ENCODE measurements around the gene CPLX1. TPM values are rescaled to one million over a fixed set of nuclear protein-coding genes. Genes with fewer than 3 reads are reported as not detected.

Gene CPLX1
- total RNA-seq, 1 experiment from 2014 or later: 3.9 TPM

DNA sequence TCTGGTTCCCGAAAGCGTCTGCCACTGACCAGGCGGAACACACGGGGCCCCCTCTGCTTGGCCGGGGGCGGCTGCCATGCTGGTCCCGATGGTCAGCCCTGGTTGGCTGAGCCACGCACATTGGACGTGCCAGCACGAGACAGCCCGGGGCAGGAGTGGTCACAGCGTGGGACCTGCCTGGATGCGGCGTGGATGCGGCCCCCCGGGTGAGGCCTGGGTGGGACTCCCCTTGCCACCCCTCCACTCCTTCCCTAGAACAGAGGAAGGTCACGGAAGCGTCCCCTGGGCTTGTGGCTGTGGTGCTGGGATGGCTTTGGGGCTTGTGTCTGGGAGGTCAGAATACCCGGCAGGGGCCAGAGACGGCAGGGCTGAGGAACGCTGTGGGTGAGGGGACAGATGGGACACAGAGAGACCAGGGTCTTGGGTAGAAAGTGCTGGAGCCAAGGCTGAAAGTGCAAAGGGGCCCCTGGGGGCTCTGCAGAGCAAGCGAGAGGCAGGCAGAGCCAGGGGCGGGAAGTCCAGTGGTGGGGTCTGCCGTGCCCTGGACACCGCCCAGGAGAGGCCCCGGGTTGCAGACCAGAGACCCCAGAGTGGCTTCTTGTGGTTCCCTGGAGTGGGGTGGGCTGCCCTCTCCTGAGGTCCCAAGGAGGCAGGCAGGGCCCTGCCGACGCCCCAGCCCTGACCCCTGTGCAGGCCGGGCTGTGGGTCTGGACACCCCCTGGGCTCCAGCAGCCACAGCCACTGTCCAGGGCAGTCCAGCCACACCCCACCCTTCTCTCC, 8.6 kb upstream of the CPLX1 start:
- Histone ChIP-seq H4K20me1 (ENCODE audit: insufficient read depth) (no peaks in the 10 kb centered on the region), H3K9me3 (ENCODE audit: insufficient read depth, low read depth) (peaks cover 10% of the 10 kb centered on the region), H3K4me1 (replicated peaks; ENCODE audit: insufficient read depth) (no peaks in the 10 kb centered on the region), H3F3A (ENCODE audit: insufficient read depth, low read depth) (peaks cover 5% of the 10 kb centered on the region; the same call in 1 of the 2 replicates), H3K4me2 (no peak overlapping the region), H3K9me2 (ENCODE audit: insufficient read depth) (no peaks in the 10 kb centered on the region), H3K36me3 (ENCODE audit: low read depth) (no peaks in the 10 kb centered on the region), H3K79me2 (ENCODE audit: low read depth) (no peaks in the 10 kb centered on the region), H2AFZ (no peak overlapping the region), H3K27ac (no peak overlapping the region), H3K27me3 (ENCODE audit: insufficient read depth, low read depth) (peaks cover 10% of the 10 kb centered on the region; the same call in 1 of the 2 replicates), H3K4me3 (no peak overlapping the region)
- no peak for TF ChIP-seq CTCF (conservative IDR thresholded peaks at IDR 0.05)
- no peak for TF ChIP-seq EZH2 (IDR thresholded peaks at IDR 0.05; ENCODE audit: low read depth)
- POLR2A ChIA-PET (ENCODE audit: unreplicated experiment): interaction anchor here (0.6 kb wide), 1 partner anchor 66 kb away, joined by 3 read pairs; no protein-coding TSS in a partner anchor
- intact Hi-C loops (cut with micrococcal nuclease; ENCODE audit: unreplicated experiment): loop anchor here (10.0 kb wide), 1 partner anchor 50 kb away; no protein-coding TSS in a partner anchor
- CTCF ChIA-PET: no interaction called here
- no TSS peak for BruUV-seq (replicated peaks)
- DNase-seq: no peak

DNA sequence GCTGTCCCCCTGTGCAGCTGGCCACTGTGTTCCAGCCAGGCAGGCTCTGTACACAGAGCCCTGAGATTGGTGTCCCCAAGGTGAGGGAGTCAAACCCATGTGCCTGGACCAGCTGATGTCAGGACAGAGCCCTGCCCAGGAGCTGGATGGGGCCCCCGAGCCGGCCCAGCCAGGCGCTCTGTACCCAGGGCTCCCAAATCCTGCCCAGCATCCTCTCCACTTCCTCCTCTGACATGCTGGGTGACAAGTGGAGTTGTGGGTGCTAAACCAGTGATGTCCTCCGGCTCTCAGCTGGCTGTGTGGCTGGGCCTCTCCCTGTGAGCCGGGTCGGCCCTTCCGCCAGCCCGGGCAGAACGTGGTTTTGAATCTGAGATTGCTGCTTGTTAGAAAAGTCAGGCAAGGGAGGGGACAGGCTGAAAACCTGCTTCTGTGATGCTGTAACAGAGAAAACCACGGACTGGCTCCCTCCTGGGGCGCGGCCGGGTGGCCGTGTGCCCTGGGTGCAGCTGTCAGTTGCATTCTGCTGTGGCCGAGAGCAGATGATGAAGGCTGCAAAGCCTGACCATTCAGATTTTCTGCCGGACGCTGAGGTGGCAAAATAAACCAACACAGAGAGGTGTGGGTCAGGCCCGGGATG, 7.9 kb upstream of the CPLX1 start:
- Histone ChIP-seq H3K4me2 (no peak overlapping the region), H3K9me3 (ENCODE audit: insufficient read depth, low read depth) (peaks cover 10% of the 10 kb centered on the region), H3K4me3 (no peak overlapping the region), H3F3A (ENCODE audit: insufficient read depth, low read depth) (peaks cover 1% of the 10 kb centered on the region; the same call in 1 of the 2 replicates), H3K27me3 (ENCODE audit: insufficient read depth, low read depth) (peaks cover 10% of the 10 kb centered on the region; the same call in 1 of the 2 replicates), H3K27ac (no peak overlapping the region), H3K79me2 (ENCODE audit: low read depth) (no peaks in the 10 kb centered on the region), H2AFZ (no peak overlapping the region), H3K4me1 (replicated peaks; ENCODE audit: insufficient read depth) (no peaks in the 10 kb centered on the region), H4K20me1 (ENCODE audit: insufficient read depth) (no peaks in the 10 kb centered on the region), H3K36me3 (ENCODE audit: low read depth) (no peaks in the 10 kb centered on the region), H3K9me2 (ENCODE audit: insufficient read depth) (no peaks in the 10 kb centered on the region)
- TF ChIP-seq EZH2 (IDR thresholded peaks at IDR 0.05; ENCODE audit: low read depth) (no peak), CTCF (conservative IDR thresholded peaks at IDR 0.05) (no peak)
- ChIA-PET POLR2A (ENCODE audit: unreplicated experiment) (no interaction called here), CTCF (no interaction called here)
- BruUV-seq (replicated peaks): no TSS peak
- intact Hi-C loops (cut with micrococcal nuclease; ENCODE audit: unreplicated experiment): loop anchor here (10.0 kb wide), 1 partner anchor 49 kb away; no protein-coding TSS in a partner anchor
- no peak for DNase-seq

DNA sequence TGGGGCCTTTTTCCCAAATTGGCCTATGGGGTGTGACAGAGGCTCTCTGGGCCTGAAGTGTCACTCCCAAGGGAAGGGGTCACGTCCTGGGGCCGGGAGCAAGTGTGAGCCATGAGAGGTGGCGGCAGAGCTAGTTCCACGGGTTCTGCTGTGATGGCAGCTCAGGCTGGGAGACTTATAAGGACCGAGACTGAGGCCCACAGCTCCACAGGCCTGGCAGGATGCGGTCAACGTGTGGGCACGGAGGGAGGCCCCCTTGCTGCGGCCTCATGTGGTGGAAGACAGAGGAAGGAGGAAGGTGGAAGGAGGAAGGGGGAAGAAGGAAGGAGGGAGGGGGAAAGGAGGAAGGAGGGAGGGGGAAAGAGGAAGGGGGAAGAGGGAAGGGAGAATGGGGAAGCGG, 7.2 kb upstream of the CPLX1 start:
- Histone ChIP-seq H3K4me1 (replicated peaks; ENCODE audit: insufficient read depth) (no peaks in the 10 kb centered on the region), H3K4me3 (no peak overlapping the region), H3K9me3 (ENCODE audit: insufficient read depth, low read depth) (peaks cover 5% of the 10 kb centered on the region), H3F3A (ENCODE audit: insufficient read depth, low read depth) (peaks cover 7% of the 10 kb centered on the region; the same call in 1 of the 2 replicates), H4K20me1 (ENCODE audit: insufficient read depth) (no peaks in the 10 kb centered on the region), H3K9me2 (ENCODE audit: insufficient read depth) (no peaks in the 10 kb centered on the region), H3K27me3 (ENCODE audit: insufficient read depth, low read depth) (peaks cover 10% of the 10 kb centered on the region; the same call in 1 of the 2 replicates), H2AFZ (no peak overlapping the region), H3K36me3 (ENCODE audit: low read depth) (no peaks in the 10 kb centered on the region), H3K27ac (no peak overlapping the region), H3K4me2 (no peak overlapping the region), H3K79me2 (ENCODE audit: low read depth) (no peaks in the 10 kb centered on the region)
- intact Hi-C loops (cut with micrococcal nuclease; ENCODE audit: unreplicated experiment): loop anchor here (10.0 kb wide), 1 partner anchor 48 kb away; no protein-coding TSS in a partner anchor
- ChIA-PET POLR2A (ENCODE audit: unreplicated experiment) (no interaction called here), CTCF (no interaction called here)
- no peak for DNase-seq
- BruUV-seq (replicated peaks): no TSS peak
- no peak for TF ChIP-seq CTCF (conservative IDR thresholded peaks at IDR 0.05)
- TF ChIP-seq EZH2 (IDR thresholded peaks at IDR 0.05; ENCODE audit: low read depth): no peak

All from PC-9 (cell line).